ENCODE results near the gene LIPN.

Gene LIPN

DNA sequence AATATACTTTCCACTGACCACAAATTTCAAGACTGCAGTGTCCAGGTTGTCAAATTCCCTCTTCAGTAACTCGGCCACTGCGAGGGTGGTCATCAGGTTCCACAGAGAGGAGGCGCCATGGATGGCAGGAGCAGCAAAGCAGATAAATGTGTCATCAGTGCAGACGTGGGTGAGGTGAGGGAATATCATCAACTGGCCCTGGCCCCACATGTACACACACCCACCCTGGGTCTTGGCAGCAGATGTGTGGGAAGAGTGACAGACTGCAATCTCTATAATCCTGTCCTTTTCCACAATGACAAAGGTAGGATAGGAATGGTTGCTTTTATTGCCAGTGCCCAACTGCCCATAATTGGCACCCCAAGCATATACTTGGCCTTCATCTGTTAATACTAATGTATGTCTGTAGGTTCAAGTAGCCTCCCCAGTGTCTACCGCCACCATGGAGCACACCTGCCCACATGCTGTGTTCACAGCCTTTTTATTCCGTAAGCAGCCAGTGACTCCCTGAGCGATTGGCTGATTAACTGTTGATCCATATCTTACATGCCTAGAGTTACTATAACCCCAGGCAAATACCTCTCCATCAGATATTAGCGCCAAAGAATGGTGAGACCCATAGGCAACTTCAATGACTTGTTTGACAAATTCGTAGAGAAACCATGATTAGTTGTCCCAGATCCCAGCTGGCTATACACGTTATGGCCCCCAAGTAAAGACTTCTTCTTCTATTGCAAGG lies 26.4 kb downstream of the LIPN start:
- DNase-seq, result no peak

DNA sequence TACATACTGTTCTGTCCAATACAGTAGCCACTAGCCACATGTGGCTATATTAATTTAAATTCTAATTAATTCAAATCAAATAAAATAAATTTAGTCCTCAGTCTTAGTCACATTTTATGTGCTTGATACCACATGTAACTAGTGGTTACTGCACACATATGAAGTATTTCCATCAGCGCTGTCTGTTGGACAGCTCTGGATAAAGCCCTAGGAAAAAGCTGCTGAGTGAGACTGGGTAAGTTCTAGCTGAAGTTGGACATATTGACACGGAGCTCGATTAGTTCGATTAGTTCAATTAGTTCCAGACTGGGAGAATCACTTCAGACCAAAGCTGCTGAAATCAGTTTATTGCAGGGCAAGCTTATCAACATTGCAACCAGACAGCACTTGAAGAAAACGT lies 27.6 kb downstream of the LIPN start:
- no peak for DNase-seq

- DNase-seq, result no peak
These were observed 29.1 kb downstream of the LIPN start for GRCh38 chr10:88788924-88789323.

GRCh38 chr10:88791924-88792323 lies 32.1 kb downstream of the LIPN start:
- no peak for DNase-seq

DNA sequence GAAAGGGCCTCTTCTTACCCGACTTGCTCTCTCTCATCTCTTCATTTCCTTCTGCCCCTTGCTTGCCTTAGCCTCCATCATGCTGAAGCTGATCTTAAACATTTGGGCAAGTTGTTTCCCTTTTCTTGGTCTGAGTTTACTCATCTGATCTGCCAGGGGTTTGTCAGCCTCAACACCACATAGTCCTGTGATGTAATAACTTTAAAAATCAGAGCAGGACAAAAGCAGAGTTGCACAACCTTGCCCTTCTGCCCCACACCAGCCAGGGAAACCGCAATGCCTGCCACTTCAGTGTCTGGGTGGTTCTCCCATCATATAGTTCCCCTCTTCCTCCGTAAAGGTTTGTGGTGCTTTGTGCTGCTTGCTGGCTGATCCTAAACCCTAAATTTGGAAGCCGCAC lies 32.8 kb downstream of the LIPN start:
- no peak for DNase-seq

GRCh38 chr10:88793712-88794299 lies 34.0 kb downstream of the LIPN start:
- DNase-seq, result no peak

GRCh38 chr10:88794731-88795130 lies 34.9 kb downstream of the LIPN start:
- DNase-seq, result no peak

- DNase-seq, result no peak
These were observed 40.6 kb downstream of the LIPN start for GRCh38 chr10:88800152-88801125.

DNA sequence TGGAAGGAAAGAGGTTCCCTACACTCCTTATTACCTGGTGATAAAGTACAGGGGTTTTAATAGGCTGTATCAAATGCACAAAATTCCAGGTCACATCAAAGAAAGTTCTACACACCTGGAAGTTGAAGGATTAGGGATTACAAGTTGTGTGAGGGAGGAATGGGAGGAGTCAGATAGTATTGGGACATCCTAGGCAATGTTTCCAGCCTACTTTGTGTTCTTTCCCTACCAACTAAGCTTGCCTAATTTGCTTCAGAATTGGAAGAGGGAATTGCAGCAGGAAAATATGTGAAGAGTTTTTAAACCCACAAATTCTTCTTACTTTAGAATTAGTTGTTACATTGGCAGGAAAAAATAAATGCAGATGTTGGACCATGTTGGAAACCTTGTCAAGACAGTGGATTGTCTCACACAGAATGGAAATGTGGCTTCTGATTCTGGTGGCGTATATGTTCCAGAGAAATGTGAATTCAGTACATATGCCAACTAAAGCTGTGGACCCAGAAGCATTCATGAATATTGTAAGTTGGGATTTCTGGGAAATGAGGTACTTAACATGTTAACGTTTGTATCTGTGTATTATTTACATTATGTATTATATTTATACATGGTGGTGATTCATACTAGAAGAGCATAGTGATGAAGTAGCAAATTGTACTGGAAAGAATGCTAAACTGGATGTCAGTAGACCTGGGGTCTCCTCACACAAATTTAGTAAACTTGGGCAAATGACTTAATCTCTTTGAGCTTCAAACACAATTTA lies 42.9 kb downstream of the LIPN start, which contains the start of gene LIPM:
Gene LIPM (plus strand): TSS at position 208 of the 763 bp plus-strand sequence. CDS start 167 bp downstream, at position 375.
- no peak for DNase-seq

DNA sequence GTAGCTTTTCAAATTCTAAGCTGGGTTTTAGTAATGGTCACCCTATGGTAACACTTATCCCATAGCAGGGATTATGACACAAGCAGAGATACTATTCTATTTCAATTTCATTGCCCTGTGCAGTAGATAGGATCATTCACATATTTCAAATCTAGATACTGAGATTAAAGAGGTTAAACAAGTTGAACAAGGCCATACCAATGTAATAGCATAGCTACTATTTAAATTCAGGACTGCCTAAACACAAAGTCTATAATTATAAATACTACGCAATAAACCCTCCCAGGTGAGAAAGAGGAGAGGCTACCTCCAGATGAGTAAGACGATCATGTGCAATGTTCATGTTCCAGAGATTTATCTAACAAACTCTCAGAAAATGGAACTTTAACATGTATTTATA lies 43.8 kb downstream of the LIPN start:
- no peak for DNase-seq

DNA sequence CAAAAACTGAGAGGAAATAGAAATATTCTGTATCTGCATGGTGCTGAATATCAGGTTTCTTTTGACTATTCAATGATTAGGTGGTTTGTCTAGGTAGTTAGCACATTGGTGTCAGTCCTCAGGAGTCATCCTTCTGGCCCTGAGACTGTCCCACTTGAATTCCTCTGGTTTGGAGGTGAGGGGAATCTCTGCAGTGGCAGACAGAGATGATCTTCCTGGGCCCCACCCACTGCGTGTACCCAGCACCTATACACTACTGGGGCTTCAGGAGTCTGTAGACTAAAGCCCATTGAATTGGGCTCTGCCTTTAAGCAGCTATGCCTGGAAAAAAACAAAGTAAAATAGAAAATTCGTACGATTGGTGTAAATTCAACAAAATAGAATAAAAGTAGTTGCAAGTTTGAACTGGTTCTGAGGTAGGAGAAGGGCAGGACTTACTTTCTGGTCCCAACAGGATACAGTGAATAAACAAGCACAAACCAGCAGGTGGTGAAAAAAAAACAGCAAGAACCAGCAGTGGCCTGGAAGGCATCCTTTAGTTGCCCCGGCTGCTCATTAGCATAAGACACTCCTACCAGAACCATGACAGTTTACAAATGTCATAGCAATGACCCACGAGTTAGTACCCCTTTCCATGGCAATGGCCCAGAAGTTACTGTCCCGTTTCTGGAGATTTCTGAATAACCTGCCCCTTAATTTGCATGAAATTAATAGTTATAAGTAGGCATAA lies 44.4 kb downstream of the LIPN start:
- no peak for DNase-seq

DNA sequence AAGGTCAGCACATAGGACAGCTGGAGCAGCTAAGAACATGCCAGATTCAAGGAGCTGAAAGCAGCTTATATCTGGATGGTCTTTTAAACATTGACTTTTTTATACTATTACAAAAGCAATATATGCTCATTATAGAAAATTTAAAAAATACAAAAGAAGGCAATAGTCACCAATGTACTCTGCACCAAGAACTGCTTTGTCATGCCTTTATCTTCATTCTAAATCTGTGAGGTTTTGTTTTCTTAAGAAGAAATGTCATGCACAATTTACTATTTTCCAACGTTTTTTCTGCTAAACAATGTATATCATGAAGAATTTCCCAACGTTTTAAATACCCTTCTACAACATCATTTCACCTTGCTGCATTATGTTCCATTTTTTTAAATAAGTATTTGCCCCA lies 45.5 kb downstream of the LIPN start:
- no peak for DNase-seq

- no peak for DNase-seq
These were observed 46.1 kb downstream of the LIPN start for GRCh38 chr10:88805924-88806323.

- no peak for DNase-seq
These were observed 49.8 kb downstream of the LIPN start for GRCh38 chr10:88809621-88810020.

DNA sequence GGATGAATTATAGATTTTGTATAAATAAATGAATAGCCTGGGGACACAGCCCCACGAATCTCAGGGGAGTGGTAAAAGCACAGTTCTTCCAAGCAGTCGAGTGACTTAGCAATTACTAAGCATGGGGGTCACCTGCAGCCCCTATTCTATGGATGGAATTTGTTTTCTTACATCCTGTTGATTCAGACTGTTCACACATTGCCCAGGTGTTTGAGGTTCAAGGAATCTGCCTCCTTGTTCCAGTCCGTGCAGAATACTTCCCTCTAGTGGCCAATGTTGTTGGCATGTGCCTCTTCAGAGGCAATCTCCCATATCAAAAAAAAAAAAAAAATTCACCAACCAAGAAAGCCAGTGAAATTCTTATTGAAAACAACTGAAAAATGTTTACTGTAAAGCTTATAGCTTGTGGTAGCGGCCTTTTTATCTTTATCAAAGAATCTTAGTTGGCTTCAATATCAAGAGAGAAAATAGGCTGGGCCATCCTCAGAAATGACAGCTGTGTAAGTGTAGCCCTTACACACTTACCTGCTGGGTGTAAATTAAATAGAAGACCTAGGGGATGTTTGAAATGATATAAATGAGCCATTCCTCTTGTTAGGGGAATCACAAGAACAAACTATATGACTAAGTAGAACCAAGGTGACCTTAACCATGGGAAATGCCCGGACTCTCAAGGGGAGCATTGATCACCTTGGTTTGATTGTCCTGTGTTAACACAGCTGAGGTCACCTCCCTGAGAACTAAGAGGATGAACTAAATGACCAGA lies 50.6 kb downstream of the LIPN start:
- no peak for DNase-seq

DNA sequence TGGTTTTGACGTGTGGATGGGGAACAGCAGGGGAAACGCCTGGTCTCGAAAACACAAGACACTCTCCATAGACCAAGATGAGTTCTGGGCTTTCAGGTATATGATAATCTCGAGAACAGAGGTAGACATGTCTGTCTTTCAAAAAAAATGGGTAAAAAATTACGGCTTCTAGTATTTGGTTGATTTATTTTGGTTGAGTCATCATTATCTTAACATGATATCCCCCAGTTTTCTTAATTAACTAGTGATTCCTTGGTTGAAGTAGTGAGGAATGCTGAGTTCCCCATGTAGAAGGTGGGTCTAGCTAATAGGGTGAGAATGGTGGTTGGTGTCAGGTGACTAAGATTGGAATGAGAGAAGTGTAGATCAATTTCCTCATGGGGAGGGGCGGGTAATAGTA lies 53.4 kb downstream of the LIPN start:
- no peak for DNase-seq

GRCh38 chr10:88819290-88819689 lies 59.5 kb downstream of the LIPN start:
- DNase-seq, result no peak

- no peak for DNase-seq
These were observed 61.1 kb downstream of the LIPN start for GRCh38 chr10:88820748-88821401.

DNA sequence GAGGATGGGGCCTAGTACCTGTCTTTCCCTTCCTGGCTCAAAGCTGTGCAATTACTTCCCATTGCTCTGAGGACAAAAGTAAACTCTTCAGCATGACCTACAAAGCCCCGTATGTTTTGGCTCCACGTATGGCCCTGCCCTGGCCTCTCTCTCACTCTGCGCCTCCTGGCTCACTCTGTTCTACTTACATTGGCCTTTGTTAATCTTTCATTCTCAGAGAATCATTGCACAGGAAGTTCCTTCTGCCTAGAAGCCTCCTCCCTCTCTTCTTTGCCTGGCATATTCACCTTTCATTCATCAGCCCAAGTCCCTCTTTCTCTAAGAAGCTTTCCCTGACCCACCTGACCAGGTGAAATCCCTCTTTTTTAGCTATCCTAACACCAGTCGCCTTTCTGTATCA lies 66.6 kb downstream of the LIPN start:
- no peak for DNase-seq

- no peak for DNase-seq
These were observed 67.9 kb downstream of the LIPN start for GRCh38 chr10:88827671-88828070.

DNA sequence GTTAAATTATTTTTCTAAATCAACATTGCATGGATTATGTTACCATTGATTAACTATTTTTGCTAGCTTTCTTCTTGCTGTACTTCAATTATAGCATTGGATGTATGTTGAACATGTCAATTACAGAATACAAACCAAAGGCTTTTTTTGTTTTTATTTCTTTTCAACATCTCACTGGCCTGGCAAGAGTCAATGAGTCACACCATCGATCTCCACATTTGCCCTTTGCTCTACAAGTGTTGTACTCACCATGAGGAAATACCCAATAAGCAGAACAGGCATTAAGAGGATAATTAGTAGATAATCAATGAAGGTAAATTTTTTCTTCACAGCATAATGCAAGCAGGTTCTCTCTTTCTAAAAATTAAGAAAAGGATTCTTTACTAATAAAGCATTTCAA lies 68.5 kb downstream of the LIPN start:
- DNase-seq, result no peak

Data from NCI-H187 treated with DMSO at 0.1 percent for 48 hours (cell line).